CMK (cell line): ENCODE measurements around the gene VPS37C.
"Not testable (repeated sequence)": the region's sequence is repeated elsewhere in the genome, so short reads cannot be mapped to it uniquely, and the experiment has no call there.

Source experiments
- DNase-seq: peaks from one replicate; pipeline ENCODE4 v3.0.0-alpha.2; 2010; ENCODE audit warnings: low read depth

Gene VPS37C

GRCh38 chr11:61174949-61175348 is 13.7 kb upstream of the VPS37C start:
- no peak for DNase-seq

- DNase-seq, result no peak
Measured at GRCh38 chr11:61174273-61174672, 13.0 kb upstream of the VPS37C start.

- DNase-seq, result no peak
Measured at GRCh38 chr11:61173456-61173855, 12.2 kb upstream of the VPS37C start.

GRCh38 chr11:61172888-61173287 is 11.7 kb upstream of the VPS37C start:
- no peak for DNase-seq

- no peak for DNase-seq
Measured at GRCh38 chr11:61172356-61172755, 11.1 kb upstream of the VPS37C start.

GRCh38 chr11:61171907-61172306 is 10.7 kb upstream of the VPS37C start:
- no peak for DNase-seq

- DNase-seq, result no peak
Measured at GRCh38 chr11:61170566-61170965, 9.3 kb upstream of the VPS37C start.

GRCh38 chr11:61168800-61169199 is 7.6 kb upstream of the VPS37C start:
- no peak for DNase-seq

GRCh38 chr11:61168042-61168688 is 6.9 kb upstream of the VPS37C start:
- no peak for DNase-seq

- not testable (repeated sequence) for DNase-seq
Measured at GRCh38 chr11:61166331-61166730, 5.1 kb upstream of the VPS37C start.

- DNase-seq, result not testable (repeated sequence)
Measured at GRCh38 chr11:61165785-61166184, 4.6 kb upstream of the VPS37C start.

GRCh38 chr11:61164606-61165424 is 3.6 kb upstream of the VPS37C start:
- no peak for DNase-seq

- DNase-seq, result no peak
Measured at GRCh38 chr11:61163714-61164605, 2.7 kb upstream of the VPS37C start.

GRCh38 chr11:61163021-61163420 is 1.8 kb upstream of the VPS37C start:
- DNase-seq, result no peak

GRCh38 chr11:61162092-61162941 is 1.1 kb upstream of the VPS37C start:
- DNase-seq, result peak; percentile 39

- DNase-seq, result no peak
Measured at GRCh38 chr11:61160487-61161189, 588 bp downstream of the VPS37C start.

- DNase-seq, result no peak
Measured at GRCh38 chr11:61158691-61159381, 2.4 kb downstream of the VPS37C start.

- DNase-seq, result no peak
Measured at GRCh38 chr11:61157743-61158142, 3.5 kb downstream of the VPS37C start.

GRCh38 chr11:61155741-61156140 is 5.5 kb downstream of the VPS37C start:
- DNase-seq, result no peak

GRCh38 chr11:61155312-61155711 is 5.9 kb downstream of the VPS37C start:
- no peak for DNase-seq
